GM21390 (cell line): ENCODE results near the gene LGALS3BP.

Experiments used
- ATAC-seq: cut with Tn5 transposase; IDR thresholded peaks from one replicate; pipeline ENCODE4 v1.9.1; 2021; ENCODE audit not compliant: unreplicated experiment

The LGALS3BP gene

DNA sequence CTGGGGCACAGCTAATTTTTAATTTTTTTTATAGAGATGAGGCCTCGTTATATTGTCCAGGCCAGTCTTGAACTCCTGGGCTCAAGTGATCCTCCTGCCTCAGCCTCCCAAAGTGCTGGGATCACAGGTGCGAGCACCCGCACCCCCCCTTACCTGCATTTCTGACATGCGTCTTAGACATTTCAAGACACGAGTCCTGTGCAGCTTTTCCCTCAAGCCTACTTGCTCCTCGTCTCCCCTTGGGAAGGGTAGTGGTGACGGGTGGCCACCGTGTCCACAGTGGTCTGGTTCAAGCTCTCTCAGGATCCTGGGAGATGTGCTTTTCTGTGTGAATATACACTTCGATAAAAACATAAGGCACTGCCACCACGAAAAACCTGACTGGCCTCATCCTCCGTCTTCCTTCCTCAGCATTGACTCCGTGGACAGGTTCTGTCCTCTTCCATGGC lies 20.2 kb upstream of the LGALS3BP start:
- no peak for ATAC-seq

DNA sequence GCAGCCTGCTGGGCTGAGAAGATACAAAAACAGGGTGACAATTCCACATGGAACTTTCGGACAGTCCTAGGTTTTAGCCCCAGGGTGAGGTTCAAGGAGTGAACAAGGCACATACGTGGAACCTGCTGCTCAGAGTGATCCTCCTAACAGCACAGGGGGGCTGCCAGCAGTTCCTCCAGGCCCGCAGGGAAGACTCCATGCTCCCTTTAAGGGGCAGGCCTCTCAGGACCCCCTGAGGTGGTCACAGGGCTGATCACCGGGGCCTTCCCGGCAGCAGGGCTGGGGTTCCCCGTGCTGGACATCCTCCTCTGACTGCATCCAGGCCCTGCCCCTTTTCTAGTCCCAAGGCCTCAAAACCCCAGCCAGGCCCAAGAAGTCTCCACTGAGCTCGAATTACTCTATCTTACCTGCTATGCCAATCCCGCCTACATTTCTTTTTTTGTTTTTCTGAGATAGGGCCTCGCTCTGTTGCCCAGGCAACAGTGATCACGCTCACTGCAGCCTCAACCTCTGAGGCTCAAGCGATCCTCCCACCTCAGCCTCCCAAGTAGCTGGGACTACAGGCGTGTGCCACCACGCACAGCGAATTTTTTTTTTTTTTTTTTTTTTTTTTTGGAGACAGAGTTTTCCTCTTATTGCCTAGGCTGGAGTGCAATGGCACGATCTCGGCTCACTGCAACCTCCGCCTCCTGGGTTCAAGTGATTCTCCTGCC lies 19.5 kb upstream of the LGALS3BP start:
- no peak for ATAC-seq

DNA sequence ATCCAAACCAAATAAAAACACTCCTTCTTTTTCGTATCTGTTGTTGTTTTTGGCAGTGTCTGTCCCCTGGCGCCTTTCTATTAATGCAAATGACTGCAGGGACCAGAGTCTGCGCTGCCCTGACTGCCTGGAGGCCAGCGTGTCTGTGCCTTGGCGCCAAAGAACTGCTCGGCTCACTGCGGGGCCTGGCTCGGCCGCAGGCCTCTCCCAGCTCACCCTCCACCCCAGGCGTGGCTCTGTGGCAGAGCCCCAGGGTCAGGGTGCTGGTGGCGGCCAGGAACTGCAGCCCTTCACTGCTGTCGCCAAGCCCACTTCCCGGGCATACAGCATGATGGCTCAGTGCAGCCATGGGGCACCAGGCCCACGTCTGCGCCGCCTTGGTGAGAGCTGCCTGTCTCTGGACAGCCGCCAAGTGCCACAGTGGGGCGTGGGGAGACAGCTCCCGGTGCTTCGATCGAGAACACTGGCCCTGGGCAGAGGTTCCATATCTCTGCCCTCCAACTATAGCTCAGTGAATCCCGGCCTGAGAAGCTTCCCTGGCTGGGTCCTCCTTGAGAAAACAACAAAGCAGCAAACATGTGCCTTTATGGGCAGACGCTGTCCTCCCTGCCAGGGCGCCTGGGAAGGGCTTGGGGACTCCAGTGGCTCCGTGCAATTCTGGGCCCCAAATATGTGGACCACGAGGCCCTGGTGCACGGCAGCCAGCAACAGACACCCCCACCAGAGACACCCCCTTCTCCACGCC lies 18.8 kb upstream of the LGALS3BP start:
- no peak for ATAC-seq

- ATAC-seq: no peak
Measured at GRCh38 chr17:78997881-78998280, 18.2 kb upstream of the LGALS3BP start.

- ATAC-seq: no peak
Measured at GRCh38 chr17:78997231-78997741, 17.6 kb upstream of the LGALS3BP start.

GRCh38 chr17:78996781-78997201 lies 17.1 kb upstream of the LGALS3BP start:
- ATAC-seq: no peak

DNA sequence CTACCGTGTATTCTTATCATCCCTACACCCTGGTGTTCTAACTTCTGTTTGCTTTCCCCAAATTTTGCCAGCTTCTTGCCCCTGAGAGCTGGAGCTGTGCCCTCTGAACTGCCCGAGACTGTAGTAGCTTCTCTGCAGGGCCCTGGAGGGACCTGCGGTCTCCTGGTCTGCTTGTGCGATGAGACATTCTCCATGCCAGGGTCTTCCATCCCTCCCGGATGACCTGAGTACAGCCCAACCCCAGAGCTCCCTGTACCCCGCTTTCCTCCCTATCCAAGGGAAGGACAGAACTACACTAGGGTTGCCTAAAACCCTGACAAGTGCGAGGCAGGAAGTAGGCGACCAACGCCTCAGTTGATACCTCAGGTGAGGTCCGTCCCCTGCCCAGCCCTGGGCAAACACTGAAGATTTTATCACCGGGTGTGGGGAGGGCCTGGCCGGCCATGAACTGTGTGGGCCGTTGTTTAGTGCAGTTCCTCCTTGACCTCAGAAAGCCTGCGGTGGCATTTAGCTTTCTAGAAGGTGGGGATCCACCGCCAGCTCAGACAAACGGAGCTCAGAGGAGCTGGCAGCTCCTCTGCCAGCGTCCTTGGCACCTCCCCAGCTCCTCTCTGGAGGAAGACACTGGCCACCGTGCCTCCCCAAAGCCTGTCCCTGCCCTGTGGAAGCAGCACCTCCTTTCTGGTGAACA lies 16.2 kb upstream of the LGALS3BP start:
- ATAC-seq: no peak

- no peak for ATAC-seq
Measured at GRCh38 chr17:78995022-78995760, 15.5 kb upstream of the LGALS3BP start.

DNA sequence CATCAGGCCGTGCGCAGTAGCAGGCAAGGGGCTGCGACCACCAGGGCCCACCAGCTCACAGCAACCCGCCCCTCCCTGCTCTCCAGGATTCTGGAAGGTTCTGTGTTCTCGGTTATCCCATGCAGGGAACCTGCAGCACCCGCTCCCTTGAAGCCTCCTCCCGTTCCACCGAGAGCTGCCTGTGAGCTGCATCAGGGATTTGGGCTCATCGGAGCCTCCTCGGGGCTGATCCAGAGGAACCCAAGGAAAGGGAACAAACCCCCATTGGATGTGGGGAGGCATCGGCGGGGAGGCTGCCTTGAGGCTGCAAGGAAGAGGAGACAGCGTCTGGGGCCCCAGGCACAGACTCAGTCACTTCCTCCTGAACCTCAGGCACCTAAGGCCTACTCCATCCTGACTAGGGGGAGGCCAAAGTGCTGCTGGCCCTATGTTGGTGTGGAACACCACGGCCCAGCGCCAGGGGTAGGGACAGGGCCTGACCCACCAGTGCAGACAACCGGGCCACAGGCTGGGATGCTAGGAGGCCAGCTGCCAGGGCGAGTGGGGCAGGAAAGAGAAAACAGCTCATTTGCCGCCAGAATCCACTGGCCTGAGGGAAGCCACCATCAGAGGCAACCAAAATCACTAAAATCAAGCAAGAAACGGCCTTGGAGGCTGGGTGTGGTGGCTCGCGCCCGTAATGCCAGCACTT lies 14.4 kb upstream of the LGALS3BP start:
- ATAC-seq: no peak

- no peak for ATAC-seq
Measured at GRCh38 chr17:78993241-78993956, 13.7 kb upstream of the LGALS3BP start.

DNA sequence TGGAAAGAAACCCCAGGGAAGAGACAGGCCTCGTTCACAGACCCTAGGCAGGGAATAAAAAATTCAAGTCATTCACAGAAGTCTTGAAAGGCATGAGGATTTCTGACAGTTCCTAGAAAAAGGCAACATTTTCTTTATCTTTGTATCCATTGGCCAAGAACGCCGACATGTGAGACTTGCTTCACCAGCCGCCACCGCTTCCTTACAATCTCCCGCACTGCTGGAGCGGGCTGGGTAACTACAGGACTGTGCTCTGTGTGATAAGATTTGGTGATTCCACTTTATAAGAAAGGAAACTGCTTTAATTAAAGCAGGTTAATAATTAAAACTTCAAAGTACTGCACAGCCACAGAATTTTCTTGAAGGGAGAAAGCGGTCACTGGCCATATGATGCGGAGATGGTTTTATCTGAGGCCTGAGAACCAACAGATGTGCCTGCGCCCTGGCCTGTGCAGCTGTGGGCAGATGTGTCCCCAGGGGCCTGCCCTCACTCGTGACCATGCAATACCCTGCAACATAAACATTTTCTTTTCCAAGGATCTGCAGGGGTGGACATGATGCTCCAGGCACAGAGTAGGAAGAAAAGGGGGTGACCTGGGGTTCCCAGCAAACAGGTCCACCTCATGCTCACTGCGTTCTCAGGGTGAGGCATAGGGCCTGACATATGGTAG lies 13.0 kb upstream of the LGALS3BP start:
- ATAC-seq: no peak

DNA sequence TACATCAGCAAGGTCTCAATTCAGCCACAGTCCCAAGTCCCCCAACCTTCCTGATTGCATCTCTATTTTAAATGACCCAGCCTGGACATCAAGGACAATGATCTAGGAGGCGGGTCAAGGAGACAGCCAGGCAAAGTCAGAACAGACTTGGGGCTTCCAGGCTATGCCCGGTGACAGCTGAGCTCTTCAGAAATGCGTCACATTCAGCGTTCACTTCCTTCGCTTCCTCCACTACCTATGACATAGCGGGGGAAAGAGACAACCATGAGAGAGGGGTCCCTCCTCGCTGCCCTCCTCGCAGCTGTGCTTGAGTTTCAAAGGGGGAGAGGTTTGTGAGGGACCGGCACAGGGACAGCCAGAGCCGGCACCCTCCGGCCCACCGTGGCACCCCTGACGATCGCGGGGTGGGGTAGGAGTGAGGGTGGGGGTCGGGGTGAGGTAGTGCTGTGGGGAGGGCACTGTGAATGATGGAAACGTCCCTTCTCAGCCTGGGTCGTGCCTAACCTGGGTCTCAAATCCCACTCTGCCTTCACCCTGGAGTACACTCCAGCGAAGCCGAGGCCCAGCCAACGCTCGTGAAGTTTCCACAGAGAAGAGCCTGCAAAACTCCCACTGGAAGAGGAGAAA lies 12.3 kb upstream of the LGALS3BP start:
- ATAC-seq: no peak

GRCh38 chr17:78991017-78991738 lies 11.5 kb upstream of the LGALS3BP start:
- no peak for ATAC-seq

DNA sequence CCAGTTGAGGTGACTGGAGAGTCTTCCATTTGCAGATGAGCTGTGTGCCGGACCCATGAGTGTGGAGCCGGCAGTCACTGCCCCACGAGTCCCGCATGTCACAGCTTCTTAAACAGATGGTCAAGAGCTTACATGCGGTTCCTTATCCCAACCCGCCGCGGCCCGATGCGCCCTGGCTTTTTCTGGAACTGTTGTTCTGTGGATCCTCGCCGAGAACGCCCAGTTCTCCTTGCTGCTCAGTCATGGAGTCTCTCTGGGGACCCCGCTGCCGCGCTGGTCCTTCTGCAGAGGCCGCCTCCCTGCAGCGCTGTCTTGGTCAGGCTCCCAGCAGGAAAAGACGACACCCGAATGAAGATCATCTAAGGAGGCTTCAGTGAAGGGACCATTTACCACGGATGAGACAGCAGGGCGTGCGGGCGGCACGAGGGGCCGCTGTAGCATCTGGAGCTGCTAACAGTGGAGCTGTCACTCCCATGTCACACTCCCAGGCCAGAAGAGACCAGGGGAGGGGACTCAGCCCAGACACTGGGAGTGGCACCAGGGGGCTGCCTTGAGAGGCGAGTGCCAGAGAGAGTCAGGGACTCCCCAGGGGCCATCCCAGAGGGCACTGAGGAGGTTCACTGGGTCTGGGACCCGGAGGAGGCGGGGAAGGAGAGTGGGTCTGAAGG lies 10.8 kb upstream of the LGALS3BP start:
- no peak for ATAC-seq

- no peak for ATAC-seq
Measured at GRCh38 chr17:78988152-78988551, 8.4 kb upstream of the LGALS3BP start.

- ATAC-seq: no peak
Measured at GRCh38 chr17:78986649-78987328, 7.1 kb upstream of the LGALS3BP start.

DNA sequence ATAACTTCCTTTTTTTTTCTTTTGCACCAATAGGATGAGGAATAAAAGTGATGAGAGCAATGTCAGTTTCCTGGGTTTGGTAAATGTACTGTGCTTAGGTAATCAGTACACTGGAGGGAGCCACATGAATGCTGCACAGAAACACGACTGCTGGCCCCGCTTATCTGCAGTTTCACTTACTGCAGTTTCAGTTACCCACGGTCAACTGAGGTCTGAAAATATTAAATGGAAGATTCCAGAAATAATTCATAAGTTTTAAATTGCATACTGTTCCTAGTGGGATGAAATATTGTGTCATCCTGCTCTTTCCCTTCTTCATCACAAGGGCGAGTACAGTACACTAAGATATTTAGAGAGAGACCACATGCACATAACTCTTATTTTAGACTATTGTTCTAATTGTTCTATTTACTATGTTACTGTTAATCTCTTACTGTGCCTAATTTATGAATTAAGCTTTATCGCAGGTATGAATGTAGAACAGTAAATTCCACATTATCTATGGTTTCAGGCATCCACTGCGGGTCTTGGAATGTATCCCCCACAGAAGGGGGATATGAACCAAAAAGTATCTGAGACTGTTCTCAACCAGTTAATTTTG lies 6.4 kb upstream of the LGALS3BP start:
- ATAC-seq: no peak
